ENCODE results near the gene ZNRF4.

Gene ZNRF4

DNA sequence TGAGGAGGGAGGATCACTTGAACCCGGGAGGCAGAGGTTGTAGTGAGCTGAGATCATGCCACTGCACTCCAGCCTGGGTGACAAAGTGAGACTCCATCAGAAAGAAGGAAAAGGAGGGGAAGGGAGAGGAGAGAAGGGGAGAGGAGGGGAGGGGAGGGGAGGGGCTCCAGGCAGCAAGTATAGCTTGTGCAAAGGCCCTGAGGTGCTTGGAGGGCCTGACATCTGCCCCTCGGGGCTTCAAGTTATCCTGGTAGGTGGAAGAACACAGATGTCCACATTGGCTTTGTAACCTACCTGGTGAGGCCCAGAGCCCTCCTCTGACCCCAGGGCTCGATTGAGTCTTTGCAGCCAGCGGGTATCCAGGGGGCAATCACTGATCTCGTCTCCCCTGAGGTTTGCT, 11.5 kb upstream of the ZNRF4 start:
- no peak for DNase-seq (ENCODE audit: low read depth)

DNA sequence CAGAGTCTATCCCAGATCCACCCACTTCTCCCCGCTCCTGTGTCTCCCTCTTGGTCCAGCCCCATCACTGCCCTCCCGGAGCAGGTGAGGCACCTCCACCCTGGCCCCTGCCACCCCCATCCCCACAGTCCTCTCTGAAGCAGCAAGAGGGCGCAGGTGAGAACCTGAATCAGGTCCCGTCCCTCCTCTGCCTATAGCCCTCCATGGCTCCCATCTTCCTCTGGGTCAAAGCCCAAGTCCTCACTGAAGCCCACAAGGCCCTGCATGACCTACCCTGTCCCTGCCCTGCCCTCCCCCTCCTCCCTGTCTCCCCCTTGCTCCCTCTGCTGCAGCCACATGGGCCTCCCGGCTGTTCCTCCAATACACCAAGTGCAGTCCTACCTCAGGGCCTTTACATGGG, 10.8 kb upstream of the ZNRF4 start:
- DNase-seq (ENCODE audit: low read depth), result no peak

DNA sequence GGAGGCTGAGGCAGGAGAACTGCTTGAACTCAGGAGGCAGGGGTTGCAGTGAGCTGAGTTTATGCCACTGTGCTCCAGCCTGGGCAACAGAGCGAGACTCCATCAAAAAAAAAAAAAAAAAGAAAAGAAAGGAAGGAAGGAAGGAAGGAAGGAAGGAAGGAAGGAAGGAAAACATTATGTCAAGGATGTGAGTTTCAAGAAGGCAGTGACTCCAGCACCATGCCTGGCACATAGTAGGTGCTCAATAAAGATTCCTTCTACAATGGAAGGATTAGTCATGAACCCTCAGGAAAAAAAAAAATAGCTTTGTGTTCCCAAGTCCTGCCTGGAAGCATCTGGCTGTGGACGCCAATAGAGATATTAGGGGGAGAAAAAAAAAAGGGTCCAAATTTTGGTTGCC, 10.1 kb upstream of the ZNRF4 start:
- DNase-seq (ENCODE audit: low read depth), result no peak

DNA sequence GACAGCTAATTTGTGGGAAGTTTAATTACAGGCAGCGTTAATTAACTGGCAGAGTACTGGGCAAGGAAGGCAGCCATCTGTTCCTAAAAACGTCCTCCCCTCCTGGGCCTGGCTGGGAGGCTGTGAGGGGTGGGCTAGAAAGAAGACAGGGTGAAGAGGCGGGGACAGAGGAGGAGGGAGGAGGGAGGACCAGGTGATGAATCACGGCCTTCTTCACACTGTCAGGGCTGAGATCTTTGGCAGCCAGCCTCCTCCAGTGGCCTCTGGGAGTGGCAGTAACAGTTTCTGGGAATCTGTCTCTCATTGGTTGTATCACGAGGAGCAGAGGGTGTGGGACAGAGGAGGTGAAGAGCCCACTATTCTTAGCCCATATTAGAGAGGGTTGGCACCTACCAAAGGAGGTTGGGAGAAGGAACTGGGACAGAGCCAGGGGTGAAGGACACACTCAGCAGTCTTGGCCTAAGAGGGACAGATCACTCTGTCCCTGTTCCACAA, 9.6 kb upstream of the ZNRF4 start:
- DNase-seq (ENCODE audit: low read depth), result no peak

DNA sequence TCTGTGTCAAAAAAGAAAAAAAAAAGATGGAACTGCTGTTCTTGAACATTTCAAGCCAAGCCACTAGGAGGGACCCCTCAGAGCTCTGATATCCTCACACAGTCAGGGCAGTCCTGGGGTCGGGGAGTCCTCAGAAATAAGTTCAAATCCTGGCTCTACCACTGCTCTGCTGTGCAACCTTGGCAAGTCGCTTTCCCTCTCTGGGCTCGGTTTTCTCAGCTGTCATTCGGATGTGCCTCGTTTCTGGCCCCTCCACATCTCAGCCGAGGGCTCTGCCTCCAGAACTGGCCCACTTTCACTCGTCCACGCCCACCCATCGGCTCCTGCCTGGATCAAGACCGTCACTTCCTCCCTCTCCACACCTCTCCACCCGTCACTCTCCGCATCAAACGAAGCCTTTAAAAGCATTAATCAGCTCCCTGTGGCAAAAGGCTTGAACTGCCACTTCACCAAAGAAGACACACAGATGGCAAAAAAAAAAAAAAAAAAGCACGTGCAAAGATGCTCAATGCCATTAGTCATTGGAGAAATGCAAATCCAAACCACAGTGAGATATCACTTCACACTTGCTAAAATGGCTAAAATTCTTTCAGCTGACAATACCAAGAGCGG, 7.4 kb upstream of the ZNRF4 start:
- DNase-seq (ENCODE audit: low read depth), result no peak

DNA sequence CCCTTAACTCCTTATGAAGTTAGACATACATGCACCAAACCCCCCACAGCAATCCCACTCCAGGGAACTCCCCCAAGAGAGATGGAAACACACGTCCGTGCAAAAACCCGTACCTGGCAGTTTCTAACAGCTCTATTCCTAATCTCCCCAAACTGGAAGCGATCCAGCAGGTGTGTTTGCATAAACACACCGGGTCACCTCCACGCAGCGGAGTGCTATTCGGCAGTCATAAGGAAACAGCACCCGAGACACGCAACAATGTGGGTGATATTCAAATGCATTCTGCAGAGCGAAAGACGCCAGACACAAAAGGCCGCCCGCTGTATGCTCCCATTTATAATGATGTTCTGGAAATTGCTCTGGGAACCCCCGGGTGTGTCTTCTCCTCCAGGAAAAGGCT, 6.8 kb upstream of the ZNRF4 start:
- DNase-seq (ENCODE audit: low read depth), result no peak

DNA sequence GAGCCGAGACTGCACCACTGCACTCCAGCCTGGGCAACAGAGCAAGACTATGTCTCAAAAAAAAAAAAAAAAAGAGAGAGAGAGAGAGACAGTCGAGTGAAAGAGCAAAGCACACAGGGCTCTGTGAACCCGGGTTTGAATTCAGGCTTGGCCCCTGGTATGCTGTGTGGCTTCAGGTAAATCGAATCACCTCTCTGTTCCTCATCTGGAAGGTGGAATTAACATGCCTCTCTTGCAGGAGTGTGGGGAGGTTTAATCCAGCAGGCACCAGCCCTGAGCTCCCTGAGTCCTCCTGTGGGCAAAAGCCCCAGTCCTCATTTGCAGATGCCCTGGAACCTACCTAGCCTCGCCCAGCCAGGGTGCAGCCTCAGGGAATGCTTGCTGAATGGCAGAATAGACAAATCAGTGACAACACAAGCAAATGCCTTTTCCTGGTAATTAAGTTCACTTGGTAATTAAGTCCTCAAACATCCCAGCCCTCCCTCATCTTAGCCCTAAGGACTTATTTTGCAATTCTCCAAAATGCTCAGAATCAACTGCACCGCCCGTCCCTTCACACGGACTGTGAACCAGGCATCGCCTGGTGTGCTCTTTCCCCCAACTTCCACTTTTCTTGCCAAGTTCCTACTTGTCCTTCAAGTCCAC, 4.6 kb upstream of the ZNRF4 start:
- no peak for DNase-seq (ENCODE audit: low read depth)

DNA sequence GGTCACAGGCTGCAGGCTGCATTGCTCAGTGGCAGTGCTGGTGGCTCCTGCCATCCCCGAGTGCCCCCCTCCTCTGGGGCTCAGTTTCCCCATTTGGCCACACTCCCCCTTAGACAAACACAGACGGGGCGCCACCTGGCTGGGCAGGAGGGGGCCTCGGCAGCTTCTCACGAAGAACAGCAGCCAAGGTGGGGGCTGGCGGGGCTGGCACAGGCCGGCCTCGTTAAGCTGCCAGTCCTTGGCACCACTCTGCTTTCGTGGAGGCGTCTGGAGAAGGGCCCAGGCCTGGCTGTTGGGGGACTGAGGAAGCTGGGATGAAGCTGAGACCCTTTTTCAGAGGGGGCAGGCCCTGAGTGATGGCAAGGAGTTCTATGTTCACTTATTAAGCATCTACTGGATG, 3.7 kb upstream of the ZNRF4 start:
- no peak for DNase-seq (ENCODE audit: low read depth)

DNA sequence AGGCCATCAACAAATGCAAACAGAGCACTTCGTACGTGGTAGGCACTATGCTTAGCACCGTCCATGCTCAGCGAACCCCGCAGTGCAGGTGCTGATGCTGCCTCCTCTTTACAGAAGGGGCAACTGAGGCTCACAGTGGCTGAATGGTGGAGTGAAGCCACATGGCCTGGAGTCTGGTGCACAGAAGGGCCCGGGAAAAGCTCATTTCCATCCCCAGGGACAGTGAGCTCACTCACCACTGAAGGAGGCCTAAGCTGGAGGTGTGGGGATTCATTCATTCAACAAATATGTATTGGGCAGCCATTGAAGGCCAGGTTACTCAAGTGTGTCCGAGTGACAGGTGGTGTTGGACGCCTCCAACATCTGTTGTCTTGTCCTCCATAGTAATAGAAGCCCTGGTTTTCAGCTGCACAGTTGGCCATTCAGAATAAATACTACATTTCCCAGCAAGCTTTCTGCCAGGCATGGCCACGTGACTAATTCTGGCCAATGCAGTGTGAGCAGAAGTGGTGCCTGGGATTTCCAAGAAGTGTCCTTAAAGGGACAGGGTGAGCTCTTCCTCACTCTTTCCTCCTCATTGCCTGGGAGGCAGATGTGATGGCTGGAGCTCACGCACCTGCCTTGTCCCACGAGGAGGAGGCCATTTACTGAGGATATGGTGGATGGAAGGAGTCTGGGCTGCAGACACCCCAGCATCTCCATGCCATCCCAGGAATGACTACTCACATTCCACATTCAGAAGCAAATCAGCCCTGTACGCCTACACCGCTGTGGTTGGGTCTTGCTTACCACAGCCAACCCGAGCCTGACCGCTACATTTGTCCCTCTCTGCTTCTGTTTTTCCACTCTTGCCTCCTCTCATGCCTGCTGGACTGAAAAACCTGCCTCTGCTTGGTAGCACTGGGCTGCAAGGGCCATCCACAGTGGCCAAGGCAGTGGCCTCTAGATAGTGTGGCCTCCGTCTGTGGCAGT, 2.3 kb upstream of the ZNRF4 start:
- no peak for DNase-seq (ENCODE audit: low read depth)

DNA sequence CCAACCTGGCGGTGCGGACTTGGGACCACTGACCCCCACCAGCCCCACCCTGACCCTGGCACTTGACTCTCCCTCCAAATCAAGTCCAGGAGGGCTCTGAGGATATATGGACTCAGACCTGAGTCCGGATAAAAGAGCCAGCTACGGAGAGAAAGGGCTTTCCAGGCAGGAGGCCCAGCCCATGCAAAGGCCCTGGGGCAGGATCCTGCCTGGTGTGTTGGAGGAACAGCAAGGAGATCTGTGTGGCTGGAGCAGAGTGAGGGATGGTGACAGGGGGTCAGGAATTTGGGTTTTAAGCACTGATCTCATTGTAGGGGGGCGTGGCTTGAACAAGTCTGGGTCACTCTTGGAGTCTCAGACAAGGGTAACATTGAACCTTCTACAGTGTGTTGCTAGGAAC, 474 bp upstream of the ZNRF4 start:
- DNase-seq (ENCODE audit: low read depth), result no peak

DNA sequence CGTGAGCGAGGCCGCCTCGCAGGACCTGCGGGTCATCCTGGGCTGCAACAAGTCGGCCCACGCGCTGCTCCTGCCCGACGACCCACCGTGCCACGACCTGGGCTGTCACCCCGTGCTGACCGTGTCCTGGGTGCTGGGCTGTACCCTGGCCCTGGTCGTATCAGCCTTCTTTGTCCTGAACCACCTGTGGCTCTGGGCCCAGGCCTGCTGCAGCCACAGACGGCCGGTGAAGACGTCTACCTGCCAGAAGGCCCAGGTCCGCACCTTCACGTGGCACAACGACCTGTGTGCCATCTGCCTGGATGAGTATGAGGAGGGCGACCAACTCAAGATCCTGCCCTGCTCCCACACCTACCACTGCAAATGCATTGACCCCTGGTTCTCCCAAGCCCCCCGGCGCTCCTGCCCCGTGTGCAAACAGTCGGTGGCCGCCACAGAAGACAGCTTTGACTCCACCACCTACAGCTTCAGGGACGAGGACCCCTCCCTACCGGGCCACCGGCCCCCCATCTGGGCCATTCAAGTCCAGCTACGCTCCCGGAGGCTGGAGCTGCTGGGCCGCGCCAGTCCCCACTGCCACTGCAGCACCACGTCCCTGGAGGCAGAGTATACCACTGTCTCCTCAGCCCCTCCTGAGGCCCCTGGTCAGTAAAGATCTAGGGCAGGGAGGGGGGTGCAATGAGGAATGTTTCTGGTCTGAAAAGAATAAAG, 1.1 kb downstream of the ZNRF4 start:
- no peak for DNase-seq (ENCODE audit: low read depth)

DNA sequence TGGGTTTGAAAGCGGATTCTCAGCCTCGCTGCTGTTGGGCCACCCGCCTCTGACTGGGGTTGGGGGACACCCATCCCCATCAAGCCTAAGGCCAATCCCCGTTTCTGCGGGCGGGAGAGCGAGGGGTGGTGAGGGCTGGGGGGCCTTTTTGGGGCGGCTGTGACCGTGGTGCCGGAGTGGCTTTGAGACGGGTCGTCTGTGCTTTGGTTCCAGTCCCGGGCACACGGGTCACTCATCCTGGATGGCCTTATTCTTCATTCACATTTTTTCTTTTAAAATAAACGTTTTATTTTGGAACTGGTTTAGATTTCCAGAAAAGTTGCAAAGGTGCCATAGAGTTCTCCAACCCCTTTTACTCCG, 1.6 kb downstream of the ZNRF4 start:
- no peak for DNase-seq (ENCODE audit: low read depth)

DNA sequence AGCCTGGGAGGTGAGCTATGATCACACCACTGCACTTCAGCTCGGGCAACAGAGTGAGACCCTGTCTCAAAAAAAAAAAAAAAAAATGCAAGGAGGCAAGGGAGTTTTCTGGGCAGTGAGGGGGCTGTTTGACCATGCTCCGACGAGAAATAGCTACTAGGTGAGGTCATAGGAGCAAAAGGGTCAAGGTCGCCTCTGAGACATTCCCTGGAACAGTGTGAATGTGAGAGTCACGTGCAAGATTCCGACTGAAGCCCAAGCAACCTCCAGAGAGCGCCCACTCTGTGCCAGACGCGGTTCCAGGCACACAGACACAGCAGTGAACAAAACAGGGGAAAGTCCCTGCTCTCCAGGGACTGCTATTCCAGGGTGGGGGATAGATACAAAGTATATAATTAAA, 2.5 kb downstream of the ZNRF4 start:
- no peak for DNase-seq (ENCODE audit: low read depth)

DNA sequence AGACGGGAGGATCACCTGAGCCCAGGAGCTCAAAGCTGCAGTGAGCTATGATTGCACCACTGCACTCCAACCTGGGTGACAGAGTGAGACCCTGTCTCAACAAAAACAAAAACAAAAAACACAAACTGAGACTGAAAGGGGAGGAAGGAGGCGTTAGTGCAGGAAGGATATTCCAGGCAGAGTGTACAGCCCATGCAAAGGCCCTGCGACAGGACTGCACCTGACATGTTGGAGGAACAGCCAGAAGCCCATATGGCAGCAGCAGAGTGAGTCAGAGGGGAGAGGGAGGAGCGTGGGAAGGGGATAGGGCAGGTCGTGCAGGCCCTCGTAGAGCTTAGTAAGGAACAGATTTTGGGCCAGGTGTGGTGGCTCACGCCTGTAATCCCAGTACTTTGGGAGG, 3.2 kb downstream of the ZNRF4 start:
- DNase-seq (ENCODE audit: low read depth), result no peak

DNA sequence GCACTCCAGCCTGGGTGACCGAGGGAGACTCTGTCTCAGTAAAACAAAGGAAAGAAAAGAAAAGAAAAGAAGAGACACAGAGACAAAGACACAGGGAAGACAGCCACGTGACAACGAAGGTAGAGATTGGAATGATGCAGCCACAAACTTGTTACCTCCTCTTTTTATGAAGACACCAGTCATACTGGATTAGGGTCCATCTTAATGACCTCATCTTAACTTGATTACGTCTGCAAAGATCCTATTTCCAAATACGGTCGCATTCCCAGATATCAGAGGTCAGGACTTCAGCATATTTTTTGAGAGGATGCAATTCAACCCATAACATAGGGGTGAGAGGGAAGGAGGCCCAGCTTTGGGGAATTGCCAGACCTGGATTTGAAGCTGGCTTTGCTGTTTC, 4.1 kb downstream of the ZNRF4 start:
- DNase-seq (ENCODE audit: low read depth), result no peak

DNA sequence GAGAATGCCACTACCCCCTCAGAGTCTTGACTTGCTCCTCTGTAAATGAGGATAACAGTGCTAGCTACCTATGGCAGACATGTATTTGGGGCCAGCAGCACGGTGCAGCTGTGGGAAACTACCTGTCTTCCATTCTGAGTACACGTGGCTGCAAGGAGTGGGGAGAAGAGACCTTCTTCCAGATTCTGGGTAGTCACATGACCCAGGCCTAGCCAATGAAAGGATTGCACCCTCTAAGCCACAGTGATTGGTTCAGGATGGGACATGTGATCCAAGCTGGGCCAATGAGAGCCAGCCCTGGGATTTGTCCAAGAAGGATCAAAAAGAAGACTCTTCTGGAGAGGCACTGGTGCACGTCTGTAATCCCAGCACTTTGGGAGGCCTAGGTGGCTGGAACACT, 5.5 kb downstream of the ZNRF4 start:
- no peak for DNase-seq (ENCODE audit: low read depth)

DNA sequence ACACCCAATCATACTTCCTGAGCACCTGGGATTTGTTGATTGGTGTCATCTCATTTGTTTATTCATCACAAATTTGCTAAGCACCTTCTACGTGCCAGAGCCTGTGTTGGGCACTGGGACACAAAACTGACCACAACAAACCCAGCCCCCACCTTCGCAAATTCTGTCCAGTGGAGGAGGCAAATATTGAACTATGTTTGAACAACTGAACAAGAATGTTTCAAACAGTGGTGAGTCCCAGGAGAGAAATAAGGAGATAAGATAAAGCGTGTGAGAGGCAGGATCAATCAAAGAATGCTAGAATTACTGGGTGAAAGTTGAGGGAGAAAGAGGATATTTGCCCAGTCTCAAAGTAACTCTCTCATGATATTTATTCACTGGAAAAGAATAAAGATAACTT, 8.7 kb downstream of the ZNRF4 start:
- DNase-seq (ENCODE audit: low read depth), result no peak

DNA sequence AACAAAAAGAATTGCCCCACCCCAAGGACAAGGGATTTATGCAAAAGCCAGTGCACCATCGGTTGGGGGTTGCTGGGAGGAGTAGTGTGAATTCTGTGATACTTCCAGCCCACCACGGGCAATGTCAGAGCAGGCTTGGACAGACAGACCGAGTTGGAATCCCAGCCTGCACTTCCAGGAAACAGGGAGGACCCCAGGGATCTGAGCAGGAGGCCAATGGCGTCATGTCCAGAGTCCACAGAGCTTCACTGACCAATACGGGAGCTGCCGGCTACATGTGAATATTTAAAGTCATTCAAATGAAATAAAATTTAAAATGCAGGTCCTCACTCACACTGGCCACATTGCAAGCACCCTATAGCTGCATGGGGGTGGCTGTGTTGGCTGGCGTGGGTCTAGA, 10.9 kb downstream of the ZNRF4 start:
- DNase-seq (ENCODE audit: low read depth), result no peak

DNA sequence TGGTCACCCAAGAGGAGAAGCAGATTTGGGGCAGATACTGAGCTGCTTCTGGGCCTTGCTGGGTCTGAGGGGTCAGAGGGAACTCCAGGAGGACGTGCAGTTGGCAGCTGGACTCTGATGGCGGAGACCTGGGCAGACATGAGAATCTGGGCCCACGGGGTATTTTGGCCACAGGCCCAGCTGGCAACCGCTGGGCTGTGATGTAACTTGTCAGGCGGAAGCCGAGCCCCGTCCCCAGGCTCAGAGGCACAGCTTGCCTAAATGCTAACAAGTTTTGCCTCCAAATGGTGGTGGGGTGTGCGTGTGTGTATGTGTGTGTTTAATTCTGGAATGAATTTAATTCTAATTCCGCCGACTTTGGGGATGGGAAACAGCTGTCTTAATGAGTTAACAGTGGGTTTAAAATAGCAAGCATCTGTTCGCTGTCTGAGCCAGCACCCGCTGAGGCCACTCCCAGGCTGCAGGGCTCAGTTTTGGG, 11.6 kb downstream of the ZNRF4 start:
- DNase-seq (ENCODE audit: low read depth), result no peak

DNA sequence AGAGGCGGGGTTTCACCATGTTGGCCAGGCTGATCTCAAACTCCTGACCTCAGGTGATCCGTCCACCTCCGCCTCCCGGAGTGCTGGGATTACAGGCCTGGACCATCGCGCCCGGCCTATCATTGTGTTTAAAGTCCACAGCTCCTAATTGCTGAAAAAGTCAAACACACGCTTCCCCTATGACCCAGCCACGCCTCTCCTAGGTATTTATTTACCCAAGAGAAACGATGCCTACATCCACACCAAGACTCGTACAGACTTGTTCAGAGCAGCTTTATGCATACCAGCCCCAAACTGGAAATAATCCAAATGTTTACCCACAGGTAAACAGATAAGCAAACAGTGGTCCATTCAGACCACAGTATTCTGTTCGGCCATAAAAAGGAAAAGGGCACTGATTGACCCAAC, 15.1 kb downstream of the ZNRF4 start:
- no peak for DNase-seq (ENCODE audit: low read depth)

DNA sequence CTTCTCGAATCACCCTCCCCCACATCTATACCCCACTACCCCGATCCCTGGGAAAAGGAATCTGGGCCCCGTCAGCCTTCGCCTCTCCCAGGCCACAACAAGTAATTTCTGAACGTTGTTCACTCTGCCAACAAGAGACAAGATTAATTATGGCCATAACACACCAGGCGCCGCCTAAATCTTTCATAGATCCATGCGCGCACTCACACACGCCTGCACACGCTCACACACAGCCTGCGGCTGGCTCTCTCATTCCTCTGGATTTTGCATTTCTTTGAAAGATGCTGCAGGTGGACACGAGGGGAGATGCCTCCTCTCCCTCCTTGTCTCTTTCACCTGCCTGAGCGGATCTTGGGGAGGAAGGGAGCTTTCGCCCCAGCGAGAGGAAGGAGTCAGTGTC, 17.1 kb downstream of the ZNRF4 start:
- DNase-seq (ENCODE audit: low read depth), result no peak

DNA sequence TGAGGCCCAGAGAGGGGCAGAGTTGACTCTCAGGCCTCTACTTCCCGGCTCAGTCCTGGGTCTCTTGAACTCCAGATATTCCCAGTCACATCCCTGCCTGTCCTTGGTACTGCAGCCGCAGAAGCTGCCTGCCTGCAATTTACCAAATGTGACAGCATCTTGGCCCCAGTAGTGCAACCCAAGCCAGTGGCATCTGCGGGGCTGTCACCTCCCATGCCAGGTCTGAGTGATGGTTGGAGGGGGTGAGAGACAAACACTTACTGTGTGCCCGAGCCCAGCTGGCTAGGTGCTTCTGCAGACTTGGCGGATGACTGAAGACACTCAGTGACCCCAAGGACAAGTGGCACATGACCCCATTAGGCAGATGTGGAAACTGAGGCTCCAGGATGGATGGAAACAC, 18.4 kb downstream of the ZNRF4 start:
- no peak for DNase-seq (ENCODE audit: low read depth)
